Measurements from ENCODE around the gene DHRS11.

The DHRS11 gene

DNA sequence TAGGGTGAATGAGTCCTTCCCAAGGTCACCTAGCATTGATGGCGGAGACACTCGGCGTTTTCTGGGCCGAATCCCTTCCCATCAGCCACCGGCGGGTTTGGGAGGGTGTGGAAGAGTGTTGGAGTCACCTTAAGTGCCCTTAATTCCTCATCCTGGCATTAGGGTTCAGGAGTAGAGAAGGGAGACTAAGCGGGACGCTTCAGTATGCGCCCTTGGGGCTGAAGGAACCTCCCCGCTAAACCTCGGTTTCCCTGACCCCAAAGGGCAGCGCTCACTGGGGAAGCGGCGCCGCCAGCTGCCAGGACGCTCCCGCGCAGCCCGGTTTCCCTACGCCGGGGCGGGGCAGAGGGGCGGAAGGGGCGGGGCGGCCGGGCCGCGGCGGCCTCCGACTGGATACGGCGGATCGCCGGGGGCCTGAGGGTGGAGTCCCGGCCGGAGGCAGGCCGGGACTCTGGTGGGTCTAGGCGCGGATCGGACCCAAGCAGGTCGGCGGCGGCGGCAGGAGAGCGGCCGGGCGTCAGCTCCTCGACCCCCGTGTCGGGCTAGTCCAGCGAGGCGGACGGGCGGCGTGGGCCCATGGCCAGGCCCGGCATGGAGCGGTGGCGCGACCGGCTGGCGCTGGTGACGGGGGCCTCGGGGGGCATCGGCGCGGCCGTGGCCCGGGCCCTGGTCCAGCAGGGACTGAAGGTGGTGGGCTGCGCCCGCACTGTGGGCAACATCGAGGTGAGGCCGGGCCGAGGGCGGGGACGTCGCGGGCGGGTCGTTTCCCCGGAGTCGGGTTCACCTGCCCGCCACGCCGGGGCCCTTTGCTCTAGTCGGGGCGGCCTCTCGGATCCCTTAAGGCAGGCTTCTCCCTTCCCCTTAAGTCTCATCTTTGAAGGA is at the start of gene DHRS11:
Gene DHRS11, plus strand, starts transcription at position 446 of the 882 bp plus-strand sequence. Its CDS starts 131 bp downstream, at position 577.
- TF ChIP-seq CTCF (IDR thresholded peaks at IDR 0.05; ENCODE audit: low read depth, low read length): no peak
- H3K4me3 ChIP-seq (ENCODE audit: low read depth, low read length): peak within 1 kb of the TSS; percentile 60

DNA sequence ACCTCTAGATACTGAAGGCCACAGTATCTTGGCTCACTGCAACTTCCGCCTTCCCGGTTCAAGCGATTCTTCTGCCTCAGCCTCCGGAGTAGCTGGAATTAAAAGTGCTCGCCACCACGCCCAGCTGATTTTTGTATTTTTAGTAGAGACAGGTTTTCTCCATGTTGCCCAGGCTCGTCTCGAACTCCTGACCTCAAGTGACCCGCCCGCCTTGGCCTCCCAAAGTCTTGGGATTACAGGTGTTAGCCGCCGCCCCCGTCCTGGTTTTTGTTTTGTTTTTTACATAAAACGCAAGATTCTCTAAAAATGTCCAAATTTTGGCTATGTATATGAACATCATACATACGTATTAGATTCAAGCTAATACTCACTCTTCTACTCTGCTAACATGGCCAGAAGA is 48.9 kb upstream of the DHRS11 start:
- H3K4me3 ChIP-seq (ENCODE audit: low read depth, low read length): no peak overlapping the region
- TF ChIP-seq CTCF (IDR thresholded peaks at IDR 0.05; ENCODE audit: low read depth, low read length): no peak

GRCh38 chr17:36544044-36544306 is 47.7 kb upstream of the DHRS11 start:
- H3K4me3 ChIP-seq (ENCODE audit: low read depth, low read length): peak overlapping the region; percentile 97
- TF ChIP-seq CTCF (IDR thresholded peaks at IDR 0.05; ENCODE audit: low read depth, low read length): no peak

DNA sequence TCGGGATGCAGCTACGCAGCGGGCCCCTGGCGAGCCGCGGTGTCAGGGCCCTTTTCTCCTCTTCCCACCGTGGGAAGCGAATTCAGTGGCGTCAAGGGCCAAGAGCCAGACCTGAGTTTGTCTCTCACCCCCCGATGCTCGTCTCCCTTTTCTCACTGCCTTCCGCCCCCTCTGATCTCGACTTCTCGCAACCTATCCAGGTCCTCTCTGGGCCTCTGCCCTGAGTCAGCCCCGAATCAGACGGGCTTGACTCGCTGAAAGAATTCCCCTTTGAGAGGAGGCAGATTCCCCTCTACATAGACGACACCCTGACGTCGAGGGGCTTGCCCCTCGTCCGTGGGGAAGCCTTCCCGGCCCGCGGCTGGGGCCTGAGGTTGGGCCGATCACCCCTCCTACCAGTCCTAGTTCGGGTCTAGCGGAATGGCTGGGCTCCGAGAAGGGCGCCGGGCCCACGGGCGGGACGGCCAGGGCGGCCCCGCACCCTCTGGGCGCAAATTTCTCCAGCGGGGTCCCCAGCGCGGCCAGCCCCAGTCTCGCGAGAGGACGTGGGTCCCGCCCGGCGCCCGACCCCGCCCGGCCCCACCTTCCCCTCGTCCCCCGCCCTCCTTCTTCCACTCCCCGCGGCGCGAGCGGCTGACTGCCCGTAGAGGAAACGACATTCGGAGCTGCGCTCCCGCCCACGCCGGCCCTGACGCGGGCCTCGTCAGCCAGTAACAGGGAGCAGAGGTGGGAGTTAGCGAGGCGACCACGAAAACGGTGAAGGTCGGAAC is 47.2 kb upstream of the DHRS11 start, which contains the start of gene GGNBP2:
Gene GGNBP2, plus strand, starts transcription at position 613 of the 770 bp plus-strand sequence. CDS start 806 bp downstream, outside the sequence.
- peak within 1 kb of the TSS; percentile 97 for H3K4me3 ChIP-seq (ENCODE audit: low read depth, low read length)
- TF ChIP-seq CTCF (IDR thresholded peaks at IDR 0.05; ENCODE audit: low read depth, low read length): no peak

- H3K4me3 ChIP-seq (ENCODE audit: low read depth, low read length): peak overlapping the region; percentile 97
- no peak for TF ChIP-seq CTCF (IDR thresholded peaks at IDR 0.05; ENCODE audit: low read depth, low read length)
These were observed 46.6 kb upstream of the DHRS11 start for GRCh38 chr17:36545077-36545464.

DNA sequence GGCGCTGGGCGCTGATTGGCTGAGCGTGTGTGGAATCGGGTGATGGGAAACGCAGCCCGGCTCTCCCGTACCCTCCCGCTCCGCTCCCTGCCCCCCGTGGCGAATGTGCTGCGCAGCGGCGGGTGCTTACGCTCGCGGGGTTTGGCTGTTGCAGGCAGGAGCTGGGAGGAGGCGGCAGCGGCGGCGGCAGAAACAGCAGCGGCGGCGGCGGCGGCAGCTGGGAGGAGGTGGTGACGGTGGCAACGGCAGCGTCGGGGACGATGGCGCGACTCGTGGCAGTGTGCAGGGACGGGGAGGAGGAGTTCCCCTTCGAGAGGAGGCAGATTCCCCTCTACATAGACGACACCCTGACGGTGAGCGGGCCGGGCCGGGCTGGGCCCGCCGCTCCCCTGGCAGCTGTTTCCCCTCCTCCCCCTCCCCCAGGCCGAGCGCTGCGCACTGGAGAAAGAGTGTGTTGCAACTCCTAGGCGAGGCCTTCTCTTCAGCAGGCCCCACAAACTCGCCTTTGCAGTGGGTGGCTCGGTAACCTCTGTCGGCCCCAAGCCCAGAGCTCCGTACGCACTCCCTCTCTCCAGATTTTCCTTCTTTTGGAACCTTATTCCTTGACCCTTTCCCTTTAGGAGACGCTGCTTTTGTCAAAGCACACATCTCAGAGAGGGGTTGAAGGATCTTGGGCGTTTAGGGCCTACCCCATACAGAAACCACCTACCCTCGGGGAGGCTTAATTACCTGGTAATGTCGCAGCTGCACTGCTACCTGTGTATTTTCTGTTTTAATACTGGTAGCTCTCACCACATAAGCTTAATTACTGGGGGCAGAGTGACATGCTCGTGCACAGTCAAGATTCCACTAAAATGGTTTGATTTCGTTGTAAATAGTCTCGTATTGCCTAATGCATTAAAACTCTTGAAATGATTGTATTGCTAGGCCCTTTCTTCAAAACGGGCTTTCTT is 45.9 kb upstream of the DHRS11 start:
- peak overlapping the region; percentile 83 for H3K4me3 ChIP-seq (ENCODE audit: low read depth, low read length)

More for the DNA sequence above, 45.9 kb upstream of the DHRS11 start:
- TF ChIP-seq CTCF (IDR thresholded peaks at IDR 0.05; ENCODE audit: low read depth, low read length): no peak
